Neural cell (in vitro differentiated cells): ENCODE results near the gene PADI3.

Source experiments
- EP300 ChIP-seq: fragments of 450-650 bp; conservative IDR thresholded peaks from 2 replicates; pipeline ENCODE4 v1.6.1; 2014; ENCODE audit warnings: antibody characterized with exemption, mild to moderate bottlenecking, moderate library complexity; ENCODE audit not compliant: poor library complexity, severe bottlenecking
- EZH2 ChIP-seq: fragments of 200-600, 300-800 bp; shearing (Covaris generic), sonication (generic); IDR thresholded peaks from 2 replicates; pipeline ENCODE4 v1.6.1; 2014; ENCODE audit warnings: antibody characterized with exemption, low read length, borderline replicate concordance, mild to moderate bottlenecking; ENCODE audit not compliant: insufficient read depth, poor library complexity, severe bottlenecking
- TAF1 ChIP-seq: IDR thresholded peaks from 2 replicates; pipeline ENCODE4 v1.6.1; 2012; ENCODE audit warnings: low read depth
- TF ChIP-seq, protein P1 (sequence below): fragments of 450-650 bp; IDR thresholded peaks from 2 replicates; pipeline ENCODE4 v1.5.1; 2014; ENCODE audit warnings: antibody characterized with exemption, mild to moderate bottlenecking, moderate library complexity; ENCODE audit not compliant: poor library complexity, severe bottlenecking

DNA sequence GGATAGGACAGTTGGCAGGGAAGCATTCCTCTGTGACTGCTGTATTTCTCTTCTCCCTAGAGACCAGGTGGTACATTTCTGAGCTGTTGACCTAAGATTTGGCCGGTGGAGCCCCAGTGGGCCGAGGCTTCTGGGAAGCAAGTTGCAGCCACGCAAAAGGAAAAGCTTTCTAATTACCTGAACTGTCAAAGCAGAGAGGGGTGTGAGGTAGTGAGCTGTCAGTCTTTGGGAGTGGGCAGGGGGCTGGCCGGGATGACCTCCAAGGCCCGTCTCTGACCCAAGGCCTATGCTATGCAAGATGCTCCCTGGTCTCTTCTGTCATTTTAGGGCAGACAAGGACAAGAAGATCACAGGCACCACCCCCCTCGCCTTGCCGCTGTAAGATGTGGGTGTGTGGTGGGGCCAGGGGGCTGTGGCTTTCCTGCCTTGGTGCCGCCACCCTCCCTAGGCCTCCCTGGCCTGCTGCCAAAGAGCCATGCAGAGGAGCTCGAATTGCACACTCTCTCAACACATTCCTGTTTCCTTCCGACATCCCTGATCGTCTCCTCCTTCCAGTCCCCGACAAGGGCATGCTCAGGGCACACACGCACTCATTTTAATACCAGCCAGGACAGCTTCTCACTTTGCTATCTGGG lies 36.3 kb upstream of the PADI3 start:
- TF ChIP-seq, protein P1, sequence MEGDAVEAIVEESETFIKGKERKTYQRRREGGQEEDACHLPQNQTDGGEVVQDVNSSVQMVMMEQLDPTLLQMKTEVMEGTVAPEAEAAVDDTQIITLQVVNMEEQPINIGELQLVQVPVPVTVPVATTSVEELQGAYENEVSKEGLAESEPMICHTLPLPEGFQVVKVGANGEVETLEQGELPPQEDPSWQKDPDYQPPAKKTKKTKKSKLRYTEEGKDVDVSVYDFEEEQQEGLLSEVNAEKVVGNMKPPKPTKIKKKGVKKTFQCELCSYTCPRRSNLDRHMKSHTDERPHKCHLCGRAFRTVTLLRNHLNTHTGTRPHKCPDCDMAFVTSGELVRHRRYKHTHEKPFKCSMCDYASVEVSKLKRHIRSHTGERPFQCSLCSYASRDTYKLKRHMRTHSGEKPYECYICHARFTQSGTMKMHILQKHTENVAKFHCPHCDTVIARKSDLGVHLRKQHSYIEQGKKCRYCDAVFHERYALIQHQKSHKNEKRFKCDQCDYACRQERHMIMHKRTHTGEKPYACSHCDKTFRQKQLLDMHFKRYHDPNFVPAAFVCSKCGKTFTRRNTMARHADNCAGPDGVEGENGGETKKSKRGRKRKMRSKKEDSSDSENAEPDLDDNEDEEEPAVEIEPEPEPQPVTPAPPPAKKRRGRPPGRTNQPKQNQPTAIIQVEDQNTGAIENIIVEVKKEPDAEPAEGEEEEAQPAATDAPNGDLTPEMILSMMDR = no peak
- TF ChIP-seq EP300 (no peak), TAF1 (no peak), EZH2 (no peak)
